ENCODE results near the gene RAP1GAP2.
"Not testable (repeated sequence)": the region's sequence is repeated elsewhere in the genome, so short reads cannot be mapped to it uniquely, and the experiment has no call there.

Gene RAP1GAP2

DNA sequence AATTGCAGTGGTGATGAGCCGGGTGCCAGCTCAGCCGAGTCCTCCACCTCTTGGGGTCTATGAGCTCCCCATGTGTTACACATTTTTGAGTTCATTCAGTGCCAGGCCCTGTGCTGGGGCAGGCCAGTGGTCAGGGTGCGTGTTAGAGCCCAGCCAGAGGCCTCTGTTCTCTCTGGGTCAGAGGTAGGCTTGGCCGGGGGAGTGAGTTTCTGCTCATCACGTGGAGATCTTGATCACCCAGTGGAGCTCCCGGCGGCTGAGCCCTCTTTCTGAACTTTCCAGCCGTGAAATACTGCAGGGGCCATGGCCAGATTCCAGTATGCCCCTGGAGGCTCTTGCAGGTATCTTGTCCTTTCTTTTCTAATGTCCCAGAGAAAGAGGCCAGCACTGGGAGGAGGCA is 93.0 kb downstream of the RAP1GAP2 start:
- no peak for DNase-seq

DNA sequence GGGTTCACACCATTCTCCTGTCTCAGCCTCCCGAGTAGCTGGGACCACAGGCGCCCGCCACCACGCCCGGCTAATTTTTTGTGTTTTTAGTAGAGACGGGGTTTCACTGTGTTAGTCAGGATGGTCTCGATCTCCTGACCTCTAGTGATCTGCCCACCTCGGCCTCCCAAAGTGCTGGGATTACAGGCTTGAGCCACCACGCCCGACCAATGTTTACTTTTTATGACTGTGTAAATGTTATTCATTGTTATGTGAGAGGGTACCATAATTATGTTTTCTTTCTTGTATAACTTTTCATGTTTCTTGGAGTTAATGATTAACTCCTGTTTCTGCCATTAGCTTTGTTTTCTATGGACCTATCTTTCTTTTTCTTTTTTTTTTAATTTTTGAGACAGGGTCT is 94.5 kb downstream of the RAP1GAP2 start:
- not testable (repeated sequence) for DNase-seq

DNA sequence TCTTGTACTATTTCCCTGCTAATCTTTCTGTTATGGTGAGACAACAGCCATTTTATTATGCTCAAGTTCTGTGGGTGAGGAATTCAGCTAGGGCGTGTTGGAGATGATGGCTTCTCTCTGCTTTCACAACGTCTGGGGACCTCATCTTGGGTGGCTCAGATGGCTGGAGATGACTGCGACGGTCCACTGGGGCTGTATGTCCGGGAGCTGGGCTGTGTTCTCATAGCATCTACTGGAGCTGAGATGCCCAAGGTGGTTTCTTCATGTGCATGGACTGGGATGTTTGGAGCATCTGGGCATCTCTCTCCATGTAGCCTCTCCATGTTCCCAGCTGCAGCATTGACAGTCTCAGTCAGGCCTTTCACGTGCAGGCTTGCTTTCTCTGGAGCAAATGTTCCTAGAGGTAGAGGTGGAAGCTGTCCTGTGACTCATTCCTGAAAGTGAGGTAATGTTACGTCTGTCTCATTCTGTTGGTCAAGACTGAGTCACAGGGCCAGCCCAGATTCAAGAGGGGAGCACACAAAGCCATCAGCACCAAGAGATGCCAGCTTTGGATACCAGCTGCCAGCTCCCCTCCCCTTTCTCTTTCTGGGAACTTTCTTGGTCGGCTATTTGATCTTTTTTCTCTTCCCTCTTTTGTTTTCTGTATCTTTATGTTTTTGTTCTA is 96.2 kb downstream of the RAP1GAP2 start:
- no peak for DNase-seq

DNA sequence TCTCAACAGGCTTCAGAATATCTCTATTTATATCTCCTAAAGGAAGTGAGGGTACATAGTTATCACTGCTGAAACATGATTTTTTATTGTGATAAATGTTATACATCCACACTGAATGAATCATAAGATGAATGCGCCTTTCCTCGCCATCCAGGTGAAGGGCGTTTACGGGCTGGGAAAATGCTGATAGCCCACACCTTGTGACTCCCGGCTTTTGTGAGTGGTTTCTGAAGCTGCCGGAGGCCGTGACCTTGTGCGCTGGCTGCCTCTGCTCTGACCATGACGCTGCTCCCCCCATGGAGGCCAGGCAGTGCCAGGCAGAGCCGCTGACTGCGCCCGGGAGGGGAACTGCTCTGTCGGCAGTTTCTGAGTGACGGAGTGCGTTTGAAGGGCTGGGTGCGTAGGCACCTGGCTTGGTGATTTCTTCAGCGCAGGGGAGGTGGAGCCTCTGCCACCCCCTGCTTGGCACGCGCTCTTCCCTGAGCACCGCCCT is 97.2 kb downstream of the RAP1GAP2 start:
- DNase-seq = no peak

DNA sequence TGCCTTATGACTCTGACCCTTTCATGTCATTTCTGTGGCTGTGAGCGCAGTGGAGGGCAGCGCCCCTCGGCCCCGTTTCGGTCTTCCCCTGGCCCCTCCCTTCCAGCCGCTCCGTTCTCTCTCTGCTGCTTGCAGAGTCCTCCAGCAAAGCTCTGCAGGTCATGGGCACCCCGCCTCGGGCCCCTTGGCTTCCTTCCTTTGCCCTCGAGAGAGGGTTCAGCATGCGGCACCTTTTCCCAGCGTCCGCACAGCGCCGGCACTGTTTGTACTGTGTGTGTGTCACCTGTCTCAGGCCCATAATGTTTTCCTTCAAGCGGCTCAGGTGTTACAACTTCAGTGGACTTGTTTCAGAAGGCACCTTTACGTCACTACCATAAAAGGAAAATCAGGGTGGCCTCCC is 98.5 kb downstream of the RAP1GAP2 start:
- DNase-seq = no peak

DNA sequence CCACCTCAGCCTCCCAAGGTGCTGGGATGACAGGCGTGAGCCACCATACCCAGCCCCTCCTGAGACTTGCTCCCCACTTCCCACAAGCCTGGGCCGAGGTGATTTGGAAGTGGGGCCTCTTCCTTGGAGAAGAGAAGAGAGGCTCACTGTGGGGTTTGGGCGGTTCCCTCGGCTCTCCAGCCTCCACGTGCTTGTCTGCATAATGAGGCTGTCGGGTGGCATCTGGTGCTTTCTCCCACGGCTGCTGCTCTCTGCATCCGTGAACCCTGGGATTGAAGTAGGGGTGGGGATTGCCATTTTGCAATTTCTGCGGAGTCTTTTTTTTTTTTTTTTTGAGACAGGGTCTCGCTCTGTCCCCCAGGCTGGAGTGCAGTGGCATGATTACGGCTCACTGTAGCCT is 101.4 kb downstream of the RAP1GAP2 start:
- no peak for DNase-seq

DNA sequence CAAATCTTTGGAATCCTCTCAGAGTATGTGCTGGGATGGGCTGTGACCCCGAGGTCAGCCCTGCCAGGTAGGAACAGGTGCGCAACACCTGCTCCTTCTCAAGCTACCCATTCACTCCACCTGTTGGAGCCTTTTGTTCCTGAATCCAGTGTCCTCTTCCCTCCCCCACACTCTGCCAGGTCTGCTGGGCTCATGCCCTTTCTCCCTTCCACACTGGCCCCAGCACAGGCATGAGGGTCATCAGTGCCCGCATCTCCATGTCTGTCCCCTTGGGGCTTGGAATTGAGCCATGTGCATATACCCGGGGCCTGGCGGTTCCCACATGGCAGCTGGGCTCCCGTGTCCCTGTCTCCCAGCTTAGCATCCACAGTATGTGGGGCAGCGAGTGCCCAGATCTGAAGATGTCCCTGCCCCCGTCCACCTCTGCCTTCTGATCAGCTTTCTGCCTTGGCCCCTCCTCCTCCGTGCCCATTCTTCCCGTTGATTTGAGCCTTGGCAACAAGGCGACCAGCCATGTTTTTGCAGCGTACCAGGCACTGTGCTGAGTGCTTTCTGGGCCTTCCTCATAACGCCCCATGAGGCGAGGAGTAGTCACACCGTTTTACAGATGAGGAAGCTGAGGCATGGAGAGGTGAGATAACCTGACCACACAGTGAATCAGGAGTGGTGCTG is 102.2 kb downstream of the RAP1GAP2 start:
- DNase-seq = no peak

DNA sequence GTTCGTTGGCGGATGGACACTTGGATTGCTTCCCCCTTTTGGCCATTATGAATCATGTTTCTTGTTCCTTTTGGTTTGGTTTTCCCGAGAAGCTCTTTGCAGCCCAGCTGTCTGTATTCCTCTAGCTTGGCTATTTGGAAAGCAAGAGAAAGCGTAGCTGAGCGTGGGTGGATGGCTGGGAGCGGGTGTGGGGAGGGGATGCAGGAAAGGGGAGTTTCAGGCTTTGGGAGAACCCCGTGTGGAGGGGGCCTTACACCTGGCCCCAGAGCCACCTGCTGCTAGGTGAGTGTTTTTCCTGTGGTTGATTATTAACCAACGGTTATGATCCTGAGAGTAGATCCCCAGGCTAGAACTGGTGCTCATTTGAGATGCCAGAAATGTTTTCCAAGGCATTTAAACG is 103.7 kb downstream of the RAP1GAP2 start:
- no peak for DNase-seq

DNA sequence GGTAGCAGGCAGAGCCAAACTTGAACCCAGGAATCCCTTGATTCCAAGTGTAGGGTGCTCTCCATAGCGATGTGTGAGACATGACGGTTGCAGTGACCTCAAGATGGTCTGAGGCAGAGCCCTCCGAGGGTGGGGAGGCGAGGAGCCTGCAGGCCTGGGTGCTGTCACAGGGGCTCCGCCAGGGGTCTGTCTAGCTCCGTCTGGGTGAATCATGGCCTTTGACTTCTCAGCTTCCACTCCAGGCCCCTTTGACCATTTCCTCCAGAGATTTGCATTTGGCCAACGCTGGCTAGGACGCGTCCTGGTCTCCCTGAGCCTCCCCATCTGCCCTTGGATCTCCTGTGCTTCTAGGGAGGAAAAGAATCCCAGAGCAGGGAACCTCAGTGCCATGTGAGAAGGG is 104.6 kb downstream of the RAP1GAP2 start:
- no peak for DNase-seq

DNA sequence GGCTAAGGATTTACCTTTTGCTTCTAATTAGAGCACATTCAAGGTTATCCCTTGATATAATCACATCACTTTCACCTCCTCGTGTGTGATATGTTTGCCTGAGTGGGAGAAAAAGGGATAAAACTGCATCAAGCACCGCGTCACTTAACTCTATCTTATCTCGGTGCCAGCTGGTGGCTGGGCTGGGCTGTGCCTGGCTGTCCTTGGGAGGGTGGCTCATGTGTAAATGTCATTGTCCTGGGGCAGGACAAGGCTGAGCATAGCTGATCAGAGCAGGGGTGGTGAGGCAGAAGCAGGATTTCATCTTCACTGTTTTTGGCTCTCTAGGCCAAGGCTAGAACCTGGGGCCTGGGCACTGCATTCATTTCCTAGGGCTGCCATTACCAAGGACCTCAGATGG is 105.3 kb downstream of the RAP1GAP2 start:
- DNase-seq = no peak

DNA sequence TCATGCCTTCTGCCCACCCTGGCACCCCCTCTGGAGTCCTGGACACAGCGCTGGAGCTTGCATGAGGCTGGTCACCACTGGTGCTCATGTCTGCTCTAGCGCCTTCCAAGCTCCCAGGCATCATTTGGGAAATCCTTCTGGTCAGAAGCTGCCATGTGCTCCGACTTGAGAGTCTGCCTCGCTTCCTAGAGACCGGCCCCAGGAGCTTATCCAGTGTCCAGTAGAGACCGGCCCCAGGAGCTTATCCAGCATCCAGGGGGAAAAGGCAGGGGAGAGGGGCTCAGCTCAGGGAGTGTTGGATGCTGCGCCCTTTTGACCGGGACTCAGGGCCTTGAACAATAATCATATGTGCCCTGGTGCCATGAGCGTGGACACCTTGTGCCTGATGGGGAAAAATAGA is 106.3 kb downstream of the RAP1GAP2 start:
- DNase-seq = no peak

DNA sequence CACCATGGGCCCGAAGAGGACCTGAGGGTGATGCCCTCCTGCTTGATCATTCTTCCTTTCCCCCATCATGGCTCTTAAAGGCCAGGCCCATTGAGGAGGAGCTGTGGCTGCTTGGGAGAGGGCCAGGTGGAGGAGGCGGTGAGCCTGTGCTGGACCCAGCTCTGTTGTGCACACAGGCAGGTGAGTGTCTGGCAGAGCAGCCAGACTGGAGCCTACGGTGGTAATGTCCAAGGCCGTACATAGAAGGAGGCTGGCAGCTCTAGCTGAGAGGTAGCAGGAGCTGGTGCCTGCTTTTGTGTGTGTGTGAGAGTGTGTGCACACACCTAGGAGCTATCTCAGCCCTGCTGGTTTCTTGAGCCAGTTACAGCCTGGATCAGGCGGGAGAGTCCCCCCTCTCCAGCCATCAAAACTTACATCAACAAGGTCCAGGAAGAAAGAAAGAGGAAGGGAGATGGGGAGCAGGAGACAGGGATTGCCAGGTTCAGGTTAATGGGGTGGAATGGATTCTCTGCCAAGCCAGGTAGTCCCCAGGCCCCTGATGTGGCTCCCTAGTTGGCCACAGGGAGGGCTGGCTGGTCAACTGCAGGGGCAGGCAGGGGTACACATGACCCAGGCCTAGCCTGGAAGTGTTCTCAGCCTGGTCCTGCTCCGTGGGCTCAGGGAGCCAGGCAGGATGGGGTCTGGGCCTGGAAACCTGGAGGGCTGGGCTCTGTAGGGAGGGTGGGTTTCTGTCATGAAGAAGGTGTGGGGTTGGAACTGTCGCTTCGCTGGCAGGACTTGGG is 107.1 kb downstream of the RAP1GAP2 start:
- DNase-seq = no peak

DNA sequence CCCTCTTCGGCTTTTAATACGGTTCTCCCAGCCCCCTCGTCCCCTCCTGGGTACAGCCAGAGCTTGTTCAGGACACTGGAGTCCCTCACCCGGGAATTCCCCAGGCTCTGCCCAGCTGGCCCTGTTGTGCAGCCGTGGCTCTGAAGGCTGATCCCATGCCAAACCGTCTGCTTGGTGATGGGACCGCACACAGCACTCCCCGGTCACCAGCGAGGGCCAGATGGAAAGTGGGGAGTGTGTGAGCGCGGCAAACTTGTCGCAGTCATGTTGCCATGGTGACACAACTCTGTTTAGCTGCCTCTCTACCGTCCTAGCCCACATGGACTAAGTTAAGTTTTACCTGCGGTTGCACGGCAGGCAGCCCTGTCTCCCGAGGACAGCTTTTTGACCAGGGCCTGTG is 107.9 kb downstream of the RAP1GAP2 start:
- no peak for DNase-seq

DNA sequence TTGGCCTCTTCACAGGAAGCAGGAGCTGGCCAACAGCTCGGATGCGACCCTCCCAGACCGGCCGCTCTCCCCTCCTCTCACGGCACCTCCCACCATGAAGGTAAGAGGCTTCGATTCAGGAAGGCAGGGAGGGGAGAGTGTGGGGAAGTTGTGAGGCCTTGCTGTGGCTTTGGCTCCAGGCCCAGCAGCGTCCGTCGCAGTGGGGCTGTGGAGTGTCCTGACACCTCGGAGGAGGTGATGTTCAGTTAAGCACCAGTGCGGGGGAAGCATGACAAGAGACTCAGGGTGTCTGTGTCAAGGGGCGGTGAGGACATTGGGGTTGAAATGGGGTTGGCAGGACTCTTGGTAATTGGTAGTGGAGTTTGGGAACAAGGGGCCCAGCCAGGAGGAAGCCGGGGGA is 109.0 kb downstream of the RAP1GAP2 start:
- no peak for DNase-seq

DNA sequence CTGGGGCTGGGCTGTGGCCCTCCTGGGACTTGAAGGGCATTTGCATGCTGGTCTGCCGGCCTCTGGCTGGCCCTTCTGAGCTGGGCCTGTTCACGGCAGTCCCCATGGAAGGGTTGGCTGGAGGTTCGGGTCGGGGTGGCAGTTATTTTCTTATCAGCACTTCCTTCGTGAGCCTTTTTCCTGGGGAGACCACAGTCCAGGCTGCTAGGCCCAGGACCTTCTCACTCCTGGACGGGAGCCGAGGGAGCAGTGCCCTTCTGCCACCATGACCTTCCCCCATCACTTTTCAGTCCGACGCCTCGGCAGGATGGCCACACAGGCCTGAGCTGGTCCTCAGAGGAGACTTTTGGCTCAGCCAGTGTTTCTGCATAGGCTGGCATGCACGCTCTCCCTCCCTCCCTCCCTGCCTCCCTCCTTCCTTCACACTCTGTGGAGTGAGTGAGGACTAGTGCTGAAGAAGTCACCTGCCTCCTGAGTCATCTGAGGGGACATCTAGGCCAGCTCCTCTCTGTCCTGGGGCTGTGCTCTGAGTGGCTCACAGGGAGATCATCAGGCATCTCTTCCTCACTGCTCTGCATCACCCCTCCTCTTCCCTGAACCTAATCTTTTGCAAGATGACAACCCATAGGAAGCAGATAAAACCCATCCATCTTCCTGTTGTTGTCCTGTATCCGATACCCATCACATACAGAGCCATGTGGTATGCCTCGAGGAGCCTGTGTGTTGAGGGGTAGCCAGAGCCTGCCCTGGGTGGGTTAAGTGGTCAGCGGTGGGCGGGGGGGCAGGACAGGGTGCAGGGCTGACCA is 109.7 kb downstream of the RAP1GAP2 start:
- DNase-seq = no peak

DNA sequence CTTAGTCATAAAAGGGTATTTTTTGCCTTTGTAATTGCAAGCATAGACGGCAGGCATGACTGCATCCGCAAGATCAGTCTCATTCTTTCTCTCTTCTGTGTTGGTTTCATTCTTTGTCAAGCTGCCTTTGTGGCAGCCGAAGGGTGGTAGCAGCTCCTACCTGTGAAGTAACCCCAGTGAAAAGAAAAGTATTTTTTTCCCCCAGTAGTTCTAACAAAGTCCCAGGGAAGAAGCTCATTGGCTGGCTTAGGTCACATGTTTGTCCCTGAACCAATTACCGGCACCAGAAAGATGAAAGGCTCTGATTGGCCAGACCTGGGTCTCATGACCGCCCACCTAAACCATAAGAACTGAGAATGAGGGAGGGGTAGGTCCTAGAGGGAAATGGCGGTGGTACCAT is 110.7 kb downstream of the RAP1GAP2 start:
- peak; percentile 47 to 50 for DNase-seq

DNA sequence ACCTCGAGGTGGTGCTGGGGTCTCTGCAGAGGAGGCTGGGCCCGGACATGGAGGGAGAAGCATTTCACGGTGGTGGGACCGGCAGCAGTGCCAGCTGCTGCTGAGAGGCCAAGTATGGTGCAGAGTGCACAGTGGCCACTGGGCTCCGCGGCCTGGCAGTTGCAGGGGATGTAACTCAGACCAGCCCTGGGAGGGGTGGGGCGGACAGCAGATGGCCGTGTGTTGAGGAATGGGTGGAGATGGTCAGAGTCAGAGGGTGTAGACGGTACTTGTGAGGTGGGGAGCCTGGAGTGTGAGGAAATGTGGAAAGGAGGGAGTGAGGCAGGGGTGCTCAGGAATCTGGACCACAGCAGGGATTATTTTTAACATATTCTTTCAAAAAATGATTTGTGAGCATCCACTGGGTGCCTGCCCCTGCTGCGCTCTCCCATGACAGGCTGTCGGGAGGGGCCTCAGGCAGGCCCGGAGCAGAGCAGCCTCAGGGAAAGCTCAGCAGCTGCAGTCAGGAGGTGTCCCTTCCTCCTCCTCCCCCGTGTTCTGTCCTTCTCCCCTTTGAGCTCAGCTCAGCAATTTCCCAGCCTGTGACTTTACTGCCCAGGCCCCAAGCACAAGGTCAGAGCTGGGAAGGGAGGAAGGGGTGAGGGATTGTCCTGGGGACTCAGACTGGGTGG is 113.1 kb downstream of the RAP1GAP2 start:
- DNase-seq = no peak

DNA sequence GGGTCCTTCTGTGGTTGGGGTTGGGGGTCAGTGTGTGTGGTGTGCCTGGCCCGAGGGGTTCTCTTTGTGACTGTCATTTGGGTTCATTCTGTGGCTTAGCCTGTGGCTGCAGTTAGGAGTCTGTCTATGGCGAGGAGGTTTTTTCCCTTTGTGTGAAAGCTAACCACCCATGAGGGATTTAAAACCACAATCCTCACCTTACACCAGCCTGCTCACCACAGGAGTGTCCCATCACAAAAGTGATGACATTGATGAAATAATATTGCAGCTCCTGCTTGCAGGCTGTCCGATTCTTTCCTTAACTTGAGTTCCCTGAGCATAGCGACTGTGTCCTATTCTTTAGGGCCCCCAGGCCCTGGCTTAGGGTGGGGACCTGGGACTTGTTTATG is 113.6 kb downstream of the RAP1GAP2 start:
- no peak for DNase-seq

DNA sequence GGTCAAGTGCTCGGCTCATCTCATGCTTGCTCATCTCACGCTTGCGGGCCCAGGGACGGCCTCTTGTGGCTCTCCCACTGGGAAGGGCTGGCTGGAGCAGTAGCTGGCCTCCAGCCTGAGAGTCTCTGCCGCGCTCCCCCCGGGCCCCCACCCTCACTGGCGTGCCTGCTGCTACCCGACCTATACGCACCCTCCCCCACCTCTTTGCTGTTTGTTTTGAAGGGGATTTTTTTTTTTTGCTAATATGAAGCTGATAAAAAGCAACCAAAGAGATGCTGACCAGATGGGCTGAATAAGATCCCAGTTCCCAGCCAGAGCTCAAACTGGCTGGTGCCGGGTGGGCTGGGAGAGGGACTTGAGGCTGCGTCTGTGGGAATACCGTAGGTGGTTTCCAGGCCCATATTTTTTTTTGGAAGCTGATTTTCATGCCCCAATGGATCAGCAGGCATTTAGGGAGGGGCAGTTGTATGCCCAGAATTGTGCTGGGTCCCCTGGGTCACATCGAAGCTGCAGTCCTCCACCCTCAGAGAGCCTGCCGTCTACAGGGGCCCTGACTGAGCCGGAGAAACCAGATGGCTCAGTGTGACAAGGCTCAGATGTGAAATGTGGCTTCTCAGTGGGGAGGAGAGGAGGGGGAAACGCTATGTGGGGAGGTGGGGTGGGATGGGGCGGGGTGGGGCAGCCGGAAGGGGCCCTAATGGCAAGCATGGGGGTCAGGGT is 115.0 kb downstream of the RAP1GAP2 start:
- no peak for DNase-seq

DNA sequence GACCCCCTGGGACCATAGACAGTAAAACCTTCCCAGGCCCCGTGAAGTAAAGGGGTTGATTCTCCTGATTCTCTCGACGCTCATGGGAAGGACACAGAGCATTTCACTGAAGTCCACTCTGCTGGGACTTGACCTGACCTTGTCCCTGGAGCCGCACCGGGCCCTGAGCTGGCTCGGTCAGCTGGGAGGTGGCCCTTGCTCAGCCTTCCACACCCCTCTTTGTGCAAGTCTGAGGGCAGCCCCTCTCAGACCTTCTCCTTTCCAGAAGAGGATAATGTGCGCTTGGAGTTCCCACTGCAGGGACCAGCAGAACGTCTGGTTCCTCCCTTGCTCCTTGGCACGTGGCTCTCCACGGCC is 115.5 kb downstream of the RAP1GAP2 start:
- DNase-seq = no peak

DNA sequence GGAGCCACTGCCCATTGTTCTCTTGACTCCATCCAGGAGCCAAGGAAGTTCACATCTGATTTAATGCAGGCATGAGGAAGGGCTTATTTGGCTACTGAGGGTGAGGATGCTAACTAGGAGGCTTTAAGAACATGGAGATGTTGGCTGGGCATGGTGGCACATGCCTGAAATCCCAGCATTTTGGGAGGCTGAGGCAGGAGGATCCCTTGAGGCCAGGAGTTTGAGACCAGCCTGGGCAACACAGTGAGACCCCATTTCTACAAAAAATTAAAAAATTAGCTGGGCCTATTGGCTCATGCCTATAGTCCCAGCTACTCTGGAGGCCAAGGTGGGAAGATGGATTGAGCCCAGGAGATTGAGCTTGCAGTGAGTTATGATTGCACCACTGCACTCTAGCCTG is 116.5 kb downstream of the RAP1GAP2 start:
- no peak for DNase-seq

DNA sequence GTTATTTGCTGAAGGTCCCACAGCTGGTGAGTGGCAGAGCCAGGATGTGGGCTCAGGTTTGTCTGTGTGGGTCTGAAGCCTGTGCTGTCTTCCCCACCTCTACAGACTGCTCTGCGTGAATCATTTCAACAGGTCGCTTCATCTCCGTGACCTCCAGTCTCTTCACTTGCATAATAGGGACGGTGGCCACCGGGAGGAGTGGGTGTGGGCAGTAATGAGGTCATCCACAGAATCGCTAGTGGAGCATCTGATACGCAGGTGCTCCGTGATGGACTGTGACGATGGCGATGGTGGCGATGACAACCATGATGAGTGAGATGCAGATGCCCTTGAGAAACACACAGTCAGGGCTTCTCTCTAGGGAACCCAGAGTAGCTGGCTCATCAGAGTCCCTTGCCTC is 120.2 kb downstream of the RAP1GAP2 start:
- DNase-seq = no peak
